Neutrophil (primary cell): Measurements from ENCODE around the gene LITAF.

Experiments
- H3K27ac ChIP-seq: fragments of 200-600 bp; sonication (generic); 2 replicates; pipeline ENCODE4 v1.5.1; 2016; ENCODE audit warnings: mild to moderate bottlenecking, moderate library complexity
- H3K27me3 ChIP-seq: fragments of 200-600 bp; sonication (generic); 2 replicates; pipeline ENCODE4 v1.6.0; 2016; ENCODE audit warnings: mild to moderate bottlenecking
- H3K36me3 ChIP-seq: fragments of 200-600 bp; sonication (generic); 2 replicates; pipeline ENCODE4 v1.5.1; 2017
- H3K4me1 ChIP-seq, 2 experiments: fragments of 200-600 bp in 1 of 2; sonication (generic) in 1 of 2; 1 replicate in 1 of 2; 2 replicates in 1 of 2; pipeline versions ENCODE4 v1.5.1 to v1.6.1; 2013 to 2016; ENCODE audit warnings: low read depth in 1 of 2, low read length in 1 of 2, mild to moderate bottlenecking in 1 of 2, moderate library complexity in 1 of 2; ENCODE audit not compliant: control insufficient read depth in 1 of 2, insufficient read depth in 1 of 2
- H3K4me3 ChIP-seq, 2 experiments: fragments of 200-600 bp in 1 of 2; sonication (generic) in 1 of 2; 1 replicate in 1 of 2; 2 replicates in 1 of 2; pipeline ENCODE4 v1.5.1; 2013 to 2016; ENCODE audit warnings: low read depth in 1 of 2, low read length in 1 of 2, mild to moderate bottlenecking in 1 of 2, moderate library complexity in 1 of 2
- H3K9me3 ChIP-seq: fragments of 200-600 bp; sonication (generic); 2 replicates; pipeline ENCODE4 v1.5.1; 2016
- CTCF ChIP-seq: fragments of 200-600 bp; sonication (generic); IDR thresholded peaks from 2 replicates; pipeline ENCODE4 v1.5.1; 2016; ENCODE audit warnings: antibody characterized with exemption

The LITAF gene

GRCh38 chr16:11556214-11556819, 30.4 kb downstream of the LITAF start:
- peaks cover 98% of the 10 kb centered on the region for H3K36me3 ChIP-seq

GRCh38 chr16:11554053-11554452, 32.7 kb downstream of the LITAF start:
- H3K36me3 ChIP-seq = peaks cover 100% of the 10 kb centered on the region
- no peak for TF ChIP-seq CTCF

More at GRCh38 chr16:11556214-11556819, 30.4 kb downstream of the LITAF start:
- peak overlapping the region; percentile 70 for H3K27ac ChIP-seq
- H3K27me3 ChIP-seq = no peaks in the 10 kb centered on the region
- H3K4me1 ChIP-seq = peaks cover 39 to 84% of the 10 kb centered on the region in 2 experiments
- no peak overlapping the region for H3K4me3 ChIP-seq
- H3K9me3 ChIP-seq = no peaks in the 10 kb centered on the region
- no peak for TF ChIP-seq CTCF

GRCh38 chr16:11553371-11553770, 33.3 kb downstream of the LITAF start:
- H3K4me1 ChIP-seq = peaks cover 32 to 68% of the 10 kb centered on the region in 2 experiments
- peak overlapping the region; percentile 76 for H3K27ac ChIP-seq
- H3K4me3 ChIP-seq = no peak overlapping the region
- TF ChIP-seq CTCF = no peak
- peaks cover 100% of the 10 kb centered on the region for H3K36me3 ChIP-seq
- H3K9me3 ChIP-seq = peaks cover 6% of the 10 kb centered on the region
- no peaks in the 10 kb centered on the region for H3K27me3 ChIP-seq

More at GRCh38 chr16:11554053-11554452, 32.7 kb downstream of the LITAF start:
- H3K27me3 ChIP-seq = no peaks in the 10 kb centered on the region
- H3K27ac ChIP-seq = peak overlapping the region; percentile 76
- peaks cover 6% of the 10 kb centered on the region for H3K9me3 ChIP-seq
- peaks cover 32 to 74% of the 10 kb centered on the region in 2 experiments for H3K4me1 ChIP-seq
- no peak overlapping the region for H3K4me3 ChIP-seq

- peak overlapping the region in 1 of 2 experiments; percentile 31 for H3K4me3 ChIP-seq
- peak overlapping the region; percentile 76 for H3K27ac ChIP-seq
- no peaks in the 10 kb centered on the region for H3K27me3 ChIP-seq
- peaks cover 32 to 58% of the 10 kb centered on the region in 2 experiments for H3K4me1 ChIP-seq
- peaks cover 6% of the 10 kb centered on the region for H3K9me3 ChIP-seq
- no peak for TF ChIP-seq CTCF
- H3K36me3 ChIP-seq = peaks cover 100% of the 10 kb centered on the region
These were observed 34.3 kb downstream of the LITAF start for GRCh38 chr16:11552440-11552839.

- Histone ChIP-seq H3K9me3 (peaks cover 6% of the 10 kb centered on the region), H3K27me3 (no peaks in the 10 kb centered on the region), H3K4me3 (peak overlapping the region in 1 of 2 experiments; percentile 31), H3K4me1 (peaks cover 32 to 53% of the 10 kb centered on the region in 2 experiments), H3K36me3 (peaks cover 100% of the 10 kb centered on the region), H3K27ac (peak overlapping the region; percentile 76)
- no peak for TF ChIP-seq CTCF
These were observed 34.9 kb downstream of the LITAF start for GRCh38 chr16:11551842-11552241.
